GM18508 (cell line): ENCODE measurements around the gene DYNC1I2.

Experiments used
- ATAC-seq: cut with Tn5 transposase; IDR thresholded peaks from one replicate; pipeline ENCODE4 v1.9.1; 2021; ENCODE audit warnings: moderate number of reproducible peaks; ENCODE audit not compliant: insufficient read depth, unreplicated experiment

The DYNC1I2 gene

GRCh38 chr2:171687287-171688128 lies at the start of gene DYNC1I2:
Gene DYNC1I2 (plus strand): TSS chr2:171687469. CDS start chr2:171690156, 2,687 bp downstream.
- peak; percentile 63 for ATAC-seq

DNA sequence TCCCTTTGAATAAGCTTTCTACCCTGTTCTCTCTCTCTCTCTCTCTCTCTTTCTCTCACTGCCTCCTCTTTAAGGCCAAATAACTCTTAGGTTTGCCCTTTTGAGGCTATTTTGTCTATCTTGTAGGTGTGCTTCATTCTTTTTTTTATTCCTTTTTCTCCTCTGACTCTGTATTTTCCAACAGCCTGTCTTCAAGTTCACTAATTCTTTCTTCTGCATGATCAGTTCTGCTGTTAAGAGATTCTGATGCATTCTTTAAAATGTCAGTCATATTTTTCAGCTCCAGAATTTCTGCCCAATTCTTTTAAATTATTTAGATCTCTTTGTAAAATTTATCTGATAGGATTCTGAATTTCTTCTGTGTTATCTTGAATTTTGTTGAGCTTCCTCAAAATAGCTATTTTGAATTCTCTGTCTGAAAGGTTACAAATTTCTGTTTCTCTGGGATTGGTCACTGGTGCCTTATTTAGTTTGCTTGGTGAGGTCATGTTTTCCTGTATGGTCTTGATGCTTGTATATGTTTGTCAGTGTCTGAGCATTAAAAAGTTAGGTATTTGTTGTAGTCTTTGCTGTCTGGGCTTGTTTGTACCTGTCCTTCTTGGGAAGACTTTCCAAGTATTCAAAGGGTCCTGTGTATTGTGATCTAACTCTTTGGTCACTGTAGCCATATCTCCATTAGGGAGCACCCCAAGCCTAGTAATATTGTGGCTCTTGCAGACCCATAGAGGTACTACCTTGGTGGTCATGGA lies 35.4 kb upstream of the DYNC1I2 start:
- no peak for ATAC-seq

- peak; percentile 58 for ATAC-seq
These were observed 34.9 kb upstream of the DYNC1I2 start for GRCh38 chr2:171652416-171652785.

DNA sequence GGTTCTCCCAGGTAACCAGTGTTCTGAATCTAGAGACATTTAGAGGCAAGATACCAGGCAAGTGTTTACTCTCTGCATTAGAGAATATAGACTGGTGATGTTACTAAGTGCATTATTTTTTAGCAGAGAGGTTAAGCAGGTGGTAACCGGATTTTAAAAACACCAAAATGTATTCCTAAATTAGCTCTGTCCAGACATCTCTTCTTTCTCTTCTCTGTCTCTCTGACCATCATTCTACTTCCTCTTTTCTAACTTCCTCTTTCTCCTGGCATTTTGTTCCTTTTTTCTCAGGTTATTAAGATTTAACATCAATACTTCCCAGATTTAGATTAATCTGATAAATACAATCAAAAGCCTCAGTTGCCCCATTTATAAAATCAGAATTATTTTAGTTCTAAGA lies 31.7 kb upstream of the DYNC1I2 start:
- ATAC-seq = peak; percentile 65

DNA sequence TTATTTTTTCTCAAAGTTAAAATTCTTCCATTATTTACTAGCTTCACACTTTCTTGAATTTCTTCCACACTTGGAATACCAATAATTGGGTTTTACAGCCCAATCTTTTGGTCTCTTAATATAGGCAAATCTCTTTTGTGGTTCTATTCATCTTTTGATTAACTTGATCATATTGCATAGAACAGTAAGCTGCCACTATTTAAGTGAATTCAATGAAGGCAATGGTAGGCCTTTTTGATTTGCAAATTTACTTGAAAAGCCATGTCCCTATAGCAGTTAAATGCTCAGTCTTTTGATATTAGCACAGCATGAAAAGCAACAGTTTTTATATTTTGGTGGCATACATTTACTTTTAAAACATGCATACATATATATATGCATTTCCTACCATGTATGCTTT lies 20.2 kb upstream of the DYNC1I2 start:
- ATAC-seq = no peak

DNA sequence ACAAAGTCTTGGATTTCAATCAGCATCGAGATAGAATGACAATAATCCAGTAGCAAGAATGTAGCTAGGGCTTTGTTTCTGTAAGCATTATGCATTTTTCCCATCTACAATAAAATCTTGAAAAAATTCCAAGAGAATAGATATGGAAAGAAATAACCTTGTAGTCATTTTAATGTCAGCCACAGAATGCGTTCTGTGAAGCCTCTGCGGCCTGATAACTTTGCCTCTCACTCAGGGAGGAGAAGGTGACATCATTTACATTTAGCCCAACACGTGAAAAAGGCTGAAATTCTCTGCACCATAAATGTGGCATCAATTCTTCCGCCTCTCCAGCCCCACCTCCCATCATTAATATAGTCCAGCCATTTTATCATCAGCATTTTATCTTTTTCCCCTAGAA lies 19.1 kb upstream of the DYNC1I2 start:
- no peak for ATAC-seq

DNA sequence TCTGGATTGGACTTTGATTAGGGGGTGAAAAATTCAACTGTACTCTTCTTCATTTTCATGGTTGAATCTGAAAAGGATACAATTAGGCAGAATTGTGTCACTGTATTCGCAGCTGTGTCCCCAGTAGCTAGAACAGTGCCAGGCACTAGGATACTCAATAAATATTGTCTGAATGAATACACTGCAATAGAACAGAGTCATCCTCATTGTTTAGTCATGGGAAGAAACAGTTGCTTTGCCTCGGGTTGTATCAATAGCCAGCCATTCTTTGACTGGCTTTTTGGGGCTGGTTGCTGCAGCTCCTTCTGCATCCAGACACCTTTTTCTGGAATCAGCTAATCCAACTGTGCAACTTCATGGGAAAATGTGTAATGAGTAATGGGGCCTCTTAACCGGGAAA lies 18.1 kb upstream of the DYNC1I2 start:
- ATAC-seq = no peak

GRCh38 chr2:171670655-171671054 lies 16.6 kb upstream of the DYNC1I2 start:
- no peak for ATAC-seq

DNA sequence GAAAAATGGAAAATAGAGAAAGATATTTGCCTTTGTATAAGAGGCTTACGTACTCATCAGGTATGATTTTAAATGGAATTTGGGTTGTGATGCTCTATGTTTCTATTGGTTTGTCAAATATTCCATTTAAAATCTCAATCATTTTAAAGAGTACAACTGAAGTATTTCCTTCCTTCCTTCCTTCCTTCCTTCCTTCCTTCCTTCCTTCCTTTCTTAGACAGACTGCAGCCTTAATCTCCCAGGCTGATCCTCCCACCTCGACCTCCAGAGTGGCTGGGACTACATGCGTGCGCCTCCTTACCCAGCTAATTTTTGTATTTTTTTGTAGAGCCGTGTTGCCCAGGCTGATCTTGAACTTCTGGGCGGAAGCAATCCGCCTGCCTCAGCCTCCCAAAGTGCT lies 15.4 kb upstream of the DYNC1I2 start:
- no peak for ATAC-seq

- no peak for ATAC-seq
These were observed 13.4 kb upstream of the DYNC1I2 start for GRCh38 chr2:171673905-171674304.

- ATAC-seq = no peak
These were observed 11.4 kb upstream of the DYNC1I2 start for GRCh38 chr2:171675810-171676345.

- no peak for ATAC-seq
These were observed 8.7 kb upstream of the DYNC1I2 start for GRCh38 chr2:171678619-171679018.

DNA sequence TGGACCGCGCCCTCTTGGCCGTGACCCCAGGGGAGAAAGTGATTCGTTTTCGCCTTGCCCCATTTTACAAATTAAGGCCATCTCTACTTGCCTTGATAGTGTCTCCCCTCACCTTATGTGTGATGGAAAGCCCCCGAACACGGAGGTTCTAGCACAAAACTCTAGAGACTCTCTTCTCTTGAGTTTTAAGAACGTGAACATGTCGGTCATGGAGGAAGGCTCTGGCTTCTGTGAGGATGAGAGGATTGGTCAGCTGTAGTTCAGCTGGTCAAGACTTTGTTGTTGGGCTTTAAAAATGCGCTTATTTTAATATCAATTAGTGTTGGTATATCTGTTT lies 828 bp downstream of the DYNC1I2 start:
- no peak for ATAC-seq

DNA sequence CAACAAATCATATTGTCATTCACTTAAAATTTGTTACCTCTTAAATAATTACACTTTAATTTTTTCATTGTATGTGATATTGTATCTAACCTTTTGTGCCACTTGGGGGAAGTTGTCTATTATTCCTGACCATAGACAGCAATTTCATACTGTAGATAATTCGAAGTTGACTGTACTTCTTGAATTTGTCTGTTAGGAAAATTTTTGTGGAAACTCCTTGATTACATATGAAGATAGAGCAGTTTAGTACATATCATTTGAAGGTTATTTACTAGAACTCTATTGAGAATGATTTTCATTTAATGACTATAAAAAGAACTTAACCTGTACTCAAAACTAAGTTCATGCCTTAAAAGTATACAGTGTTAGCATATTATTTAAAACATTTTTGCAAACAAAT lies 5.1 kb downstream of the DYNC1I2 start:
- ATAC-seq = no peak

DNA sequence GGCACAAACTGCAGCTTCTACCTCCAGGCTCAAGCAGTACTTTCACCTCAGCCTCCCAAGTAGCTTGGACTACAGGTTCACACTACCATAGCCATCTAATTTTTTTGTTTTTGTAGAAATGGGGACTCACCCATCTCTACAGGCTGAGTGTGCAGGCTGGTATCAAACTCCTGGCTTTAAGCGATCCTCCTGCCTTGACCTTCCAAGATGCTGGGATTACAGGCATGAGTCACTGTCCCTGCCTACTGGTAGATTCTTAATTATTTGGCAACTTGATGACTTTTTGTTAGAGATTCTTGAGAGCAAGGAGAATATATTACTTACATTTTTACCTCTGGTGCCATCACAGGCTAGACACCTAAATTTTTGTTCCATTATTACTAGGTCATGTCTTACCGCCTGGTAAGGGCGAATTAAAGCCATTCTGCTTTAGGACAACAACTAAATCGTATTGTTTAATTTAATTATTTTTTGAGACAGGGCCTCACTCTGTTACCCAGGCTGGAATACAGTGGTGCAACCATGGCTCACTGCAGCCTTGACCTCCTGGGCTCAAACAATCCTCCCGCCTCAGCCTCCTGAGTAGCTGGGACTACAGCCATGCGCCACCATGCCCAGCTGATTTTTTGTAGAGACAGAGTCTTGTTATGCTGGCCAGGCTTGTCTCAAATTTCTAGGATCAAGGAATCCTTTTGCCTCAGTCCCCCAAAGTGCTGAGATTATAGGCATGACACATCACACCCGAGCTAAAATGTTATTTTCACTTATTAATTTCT lies 15.7 kb downstream of the DYNC1I2 start:
- no peak for ATAC-seq

DNA sequence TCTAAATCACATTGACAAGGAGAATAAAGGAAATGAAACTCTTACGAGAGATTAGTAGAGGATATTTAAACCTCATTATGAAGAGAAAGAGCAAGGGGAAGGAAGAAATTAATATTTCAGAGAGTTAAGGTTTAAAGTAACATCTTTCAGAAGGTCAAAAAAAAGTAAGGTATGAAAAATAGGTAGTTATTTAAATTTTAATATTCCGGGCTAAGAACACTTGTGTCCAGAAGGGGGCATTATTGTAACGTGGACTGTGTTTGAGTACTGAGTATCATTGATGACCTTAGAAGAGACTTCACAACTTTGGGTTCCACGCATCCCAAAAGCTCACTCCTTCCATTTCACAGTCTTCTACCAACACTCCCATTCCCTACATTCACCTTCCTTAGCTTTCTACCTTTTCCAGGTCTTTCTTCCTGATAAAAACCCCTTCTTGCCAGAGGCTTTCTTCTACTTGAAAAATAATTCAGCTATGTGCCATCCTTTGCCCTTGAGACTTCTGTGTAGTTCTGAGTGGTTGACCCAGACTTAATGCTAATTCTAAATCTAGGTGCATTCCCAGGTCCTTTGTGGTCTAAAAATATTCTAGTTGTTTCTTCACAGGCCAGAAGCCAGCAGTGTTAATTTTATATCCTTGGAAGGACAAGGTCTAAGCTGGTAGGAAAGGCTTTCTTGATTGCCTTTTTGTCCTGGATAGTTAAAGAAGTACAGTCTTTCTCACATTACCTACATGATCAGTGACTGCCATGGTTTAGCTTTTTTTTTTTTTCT lies 16.5 kb downstream of the DYNC1I2 start:
- ATAC-seq = no peak

- no peak for ATAC-seq
These were observed 19.0 kb downstream of the DYNC1I2 start for GRCh38 chr2:171706152-171706803.

DNA sequence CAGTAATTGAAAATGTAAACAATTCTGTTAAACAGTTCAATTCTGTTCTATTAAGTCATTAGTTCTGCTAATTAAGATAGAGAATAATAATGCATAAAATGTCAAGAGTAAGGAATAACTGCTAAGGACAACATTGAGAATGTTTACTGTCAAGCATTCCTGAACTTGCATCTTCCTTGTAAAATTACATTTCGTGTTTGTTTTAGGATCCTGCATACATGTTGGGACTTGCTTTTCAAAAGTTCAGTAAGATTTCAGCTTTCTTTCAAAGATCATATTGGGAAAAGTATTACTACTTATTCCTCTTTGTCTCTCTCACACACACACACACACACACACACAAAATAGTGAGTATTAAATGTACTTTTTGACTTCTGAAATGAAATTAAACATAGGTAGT lies 20.5 kb downstream of the DYNC1I2 start:
- no peak for ATAC-seq

DNA sequence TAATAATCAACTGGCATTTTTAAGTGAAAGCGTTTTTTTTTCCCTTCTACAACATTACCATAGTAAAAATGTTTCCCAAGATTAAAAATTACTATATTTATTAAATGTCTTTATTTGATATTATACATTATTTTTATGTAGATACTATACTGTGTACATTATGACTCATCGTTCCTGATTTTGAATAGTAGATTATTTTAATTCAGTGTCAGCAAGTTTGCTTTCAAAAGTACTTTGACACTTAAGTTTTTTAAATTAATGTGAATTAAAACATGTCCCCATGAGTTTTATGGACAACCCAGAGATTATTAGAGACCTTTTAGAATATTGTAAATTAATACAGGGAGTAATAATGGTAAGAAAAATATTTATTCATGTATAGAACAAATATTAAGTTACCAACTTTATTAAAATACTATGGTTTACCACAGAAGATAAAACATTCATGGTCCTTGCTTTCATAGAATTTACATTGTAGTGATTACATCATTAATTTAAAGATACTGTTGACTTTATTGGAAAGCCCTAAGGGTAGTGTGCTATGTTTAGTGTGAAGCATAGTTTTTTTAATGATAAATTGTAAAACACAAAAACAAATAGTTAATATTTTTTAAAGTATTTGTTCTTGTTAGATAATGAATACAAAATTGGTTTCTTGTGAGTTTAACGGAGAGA lies 21.9 kb downstream of the DYNC1I2 start:
- ATAC-seq = no peak
